GM12878 (cell line): Measurements from ENCODE around the gene TNRC6C.

Experiments used
- BACH1 ChIP-seq: fragments of 450-650 bp; IDR thresholded peaks from 2 replicates; pipeline ENCODE4 v1.6.1; 2017; ENCODE audit warnings: mild to moderate bottlenecking, borderline replicate concordance
- CHD1 ChIP-seq: IDR thresholded peaks from 2 replicates; pipeline ENCODE4 v1.6.1; 2012; ENCODE audit warnings: low read depth, low read length, improper control_type of control experiment
- CTCF ChIP-seq, 3 experiments: IDR thresholded peaks in 2 of 3; conservative IDR thresholded peaks in 1 of 3; 2 replicates each; pipeline ENCODE4 v1.5.1; 2011; ENCODE audit warnings: low read depth in 3 of 3, low read length in 3 of 3, mild to moderate bottlenecking in 3 of 3, control low read depth in 2 of 3, moderate library complexity in 2 of 3, inconsistent platforms in 1 of 3, mixed read lengths in 1 of 3; ENCODE audit not compliant: control insufficient read depth in 2 of 3, insufficient read depth in 1 of 3; ENCODE audit errors: extremely low read depth in 1 of 3
- EP300 ChIP-seq, 2 experiments: fragments of 150-350 bp in 1 of 2; IDR thresholded peaks; 2 replicates each; pipeline ENCODE4 v1.6.1; 2011 to 2012; ENCODE audit warnings: low read depth in 2 of 2, low read length in 2 of 2, borderline replicate concordance in 1 of 2, improper control_type of control experiment in 1 of 2, inconsistent platforms in 1 of 2; ENCODE audit not compliant: control insufficient read depth in 1 of 2
- EZH2 ChIP-seq: IDR thresholded peaks from 2 replicates; pipeline ENCODE4 v1.6.1; 2012; ENCODE audit warnings: low read depth, mild to moderate bottlenecking, control low read depth, inconsistent platforms, low read length, borderline replicate concordance; ENCODE audit not compliant: control insufficient read depth
- POLR2A ChIP-seq: IDR thresholded peaks from 2 replicates; pipeline ENCODE4 v1.6.1; 2011; ENCODE audit warnings: low read depth, mild to moderate bottlenecking, low read length
- RBBP5 ChIP-seq: fragments of 200-600 bp; sonication (generic); conservative IDR thresholded peaks from 2 replicates; pipeline ENCODE4 v1.6.1; 2016
- SUZ12 ChIP-seq: fragments of 200-600 bp; sonication (generic); IDR thresholded peaks from one replicate; pipeline ENCODE4 v1.6.1; 2018; ENCODE audit warnings: antibody characterized with exemption, mild to moderate bottlenecking; ENCODE audit not compliant: unreplicated experiment
- USF2 ChIP-seq: IDR thresholded peaks from 2 replicates; pipeline ENCODE4 v1.6.1; 2011; ENCODE audit warnings: low read depth, low read length, improper control_type of control experiment, borderline replicate concordance

- no peak for TF ChIP-seq EZH2
- TF ChIP-seq CTCF (IDR thresholded peaks at IDR 0.05 in 2 of 3, conservative IDR thresholded peaks at IDR 0.05 in 1 of 3; ENCODE audit: control insufficient read depth in 2 of 3, extremely low read depth in 1 of 3, insufficient read depth in 1 of 3, low read depth in 3 of 3, low read length in 3 of 3), result no peak
- TF ChIP-seq SUZ12, result no peak
- no peak for TF ChIP-seq CHD1
- no peak for TF ChIP-seq USF2
- no peak for TF ChIP-seq EP300 (IDR thresholded peaks at IDR 0.05; ENCODE audit: borderline replicate concordance in 1 of 2, control insufficient read depth in 1 of 2, low read depth in 2 of 2, low read length in 2 of 2)
- TF ChIP-seq POLR2A, result no peak
- TF ChIP-seq RBBP5, result no peak
- TF ChIP-seq BACH1, result no peak
Measured at GRCh38 chr17:78027121-78027520, 68.6 kb downstream of the TNRC6C start.
